ENCODE results near the gene MRPS30.
"Not testable (repeated sequence)": the region's sequence is repeated elsewhere in the genome, so short reads cannot be mapped to it uniquely, and the experiment has no call there.

Gene MRPS30

GRCh38 chr5:44821164-44821563 is 12.4 kb downstream of the MRPS30 start:
- no peak for DNase-seq

GRCh38 chr5:44824662-44825061 is 15.9 kb downstream of the MRPS30 start:
- not testable (repeated sequence) for DNase-seq

- DNase-seq = no peak
Observed at GRCh38 chr5:44827681-44828080, 18.9 kb downstream of the MRPS30 start.

GRCh38 chr5:44828719-44829118 is 20.0 kb downstream of the MRPS30 start:
- DNase-seq = no peak

- no peak for DNase-seq
Observed at GRCh38 chr5:44830951-44831350, 22.2 kb downstream of the MRPS30 start.

- DNase-seq = no peak
Observed at GRCh38 chr5:44833249-44833648, 24.5 kb downstream of the MRPS30 start.

GRCh38 chr5:44835693-44836092 is 26.9 kb downstream of the MRPS30 start:
- DNase-seq = no peak

GRCh38 chr5:44839018-44839681 is 30.4 kb downstream of the MRPS30 start:
- DNase-seq = no peak

GRCh38 chr5:44842496-44843282 is 33.9 kb downstream of the MRPS30 start:
- DNase-seq = no peak

- DNase-seq = no peak
Observed at GRCh38 chr5:44844744-44845143, 36.0 kb downstream of the MRPS30 start.

- DNase-seq = no peak
Observed at GRCh38 chr5:44845777-44846176, 37.0 kb downstream of the MRPS30 start.

GRCh38 chr5:44847206-44847852 is 38.6 kb downstream of the MRPS30 start:
- no peak for DNase-seq

GRCh38 chr5:44860267-44860666 is 51.5 kb downstream of the MRPS30 start:
- no peak for DNase-seq

GRCh38 chr5:44862808-44863207 is 54.1 kb downstream of the MRPS30 start:
- DNase-seq = peak in 1 of 2 experiments; percentile 68
